Measurements from ENCODE around the gene FTCD.

The FTCD gene

DNA sequence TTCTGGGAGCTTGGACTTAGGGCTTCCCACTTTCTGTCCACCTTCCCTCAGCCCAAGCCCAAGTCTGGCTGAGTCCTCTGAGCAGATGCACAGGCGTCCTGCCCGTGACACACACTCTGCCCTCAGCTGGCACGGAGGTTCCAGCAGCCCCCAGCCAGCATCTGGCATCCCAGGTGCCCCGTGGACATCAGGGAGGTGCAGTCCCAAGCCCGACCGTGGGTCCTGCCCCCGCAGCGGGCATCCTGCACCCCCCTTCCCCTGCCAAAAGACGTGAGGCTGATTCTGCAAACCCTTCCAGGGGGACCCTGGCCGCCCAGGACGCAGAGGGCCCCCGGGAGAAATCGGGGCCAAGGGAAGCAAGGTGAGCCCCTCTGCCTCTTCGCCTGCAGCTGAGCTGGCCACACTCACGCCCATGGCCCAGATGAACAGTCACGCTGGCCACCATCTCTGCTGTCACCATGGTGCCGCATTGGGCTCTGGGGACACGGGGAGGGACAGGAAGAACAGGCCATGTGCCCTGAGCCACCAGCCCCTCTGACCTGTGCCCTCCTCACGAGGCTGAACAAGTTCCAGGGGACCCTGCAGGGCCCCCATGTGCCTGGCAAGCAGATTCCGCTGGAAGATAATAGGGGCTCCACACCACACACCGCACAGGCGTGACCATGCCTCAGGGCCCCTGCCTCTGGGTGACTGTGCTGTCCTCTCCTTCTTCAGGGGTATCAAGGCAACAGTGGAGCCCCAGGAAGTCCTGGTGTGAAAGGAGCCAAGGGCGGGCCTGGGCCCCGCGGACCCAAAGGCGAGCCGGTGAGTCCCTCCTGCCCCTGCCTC is 36.8 kb downstream of the FTCD start:
- H3K9me3 ChIP-seq (ENCODE audit: insufficient read depth, low read length, severe bottlenecking): peaks cover 5% of the 10 kb centered on the region
- DNase-seq: no peak
- H2AFZ ChIP-seq (ENCODE audit: low read depth, low read length): no peak overlapping the region
- no peak overlapping the region for H3K27ac ChIP-seq (ENCODE audit: low read length)
- H3K4me2 ChIP-seq (ENCODE audit: insufficient read depth, low read length): no peak overlapping the region
- no peaks in the 10 kb centered on the region for H3K4me1 ChIP-seq (ENCODE audit: insufficient read depth, low read length)
- H3K4me3 ChIP-seq (ENCODE audit: low read depth in 1 of 2, low read length in 2 of 2): no peak overlapping the region
- H3K27me3 ChIP-seq (ENCODE audit: insufficient read depth, low read length, poor library complexity): no peaks in the 10 kb centered on the region
- no peaks in the 10 kb centered on the region for H3K79me2 ChIP-seq (ENCODE audit: insufficient read depth, low read length)
- H4K20me1 ChIP-seq (ENCODE audit: insufficient read depth, low read length): no peaks in the 10 kb centered on the region
- TF ChIP-seq, protein P1, sequence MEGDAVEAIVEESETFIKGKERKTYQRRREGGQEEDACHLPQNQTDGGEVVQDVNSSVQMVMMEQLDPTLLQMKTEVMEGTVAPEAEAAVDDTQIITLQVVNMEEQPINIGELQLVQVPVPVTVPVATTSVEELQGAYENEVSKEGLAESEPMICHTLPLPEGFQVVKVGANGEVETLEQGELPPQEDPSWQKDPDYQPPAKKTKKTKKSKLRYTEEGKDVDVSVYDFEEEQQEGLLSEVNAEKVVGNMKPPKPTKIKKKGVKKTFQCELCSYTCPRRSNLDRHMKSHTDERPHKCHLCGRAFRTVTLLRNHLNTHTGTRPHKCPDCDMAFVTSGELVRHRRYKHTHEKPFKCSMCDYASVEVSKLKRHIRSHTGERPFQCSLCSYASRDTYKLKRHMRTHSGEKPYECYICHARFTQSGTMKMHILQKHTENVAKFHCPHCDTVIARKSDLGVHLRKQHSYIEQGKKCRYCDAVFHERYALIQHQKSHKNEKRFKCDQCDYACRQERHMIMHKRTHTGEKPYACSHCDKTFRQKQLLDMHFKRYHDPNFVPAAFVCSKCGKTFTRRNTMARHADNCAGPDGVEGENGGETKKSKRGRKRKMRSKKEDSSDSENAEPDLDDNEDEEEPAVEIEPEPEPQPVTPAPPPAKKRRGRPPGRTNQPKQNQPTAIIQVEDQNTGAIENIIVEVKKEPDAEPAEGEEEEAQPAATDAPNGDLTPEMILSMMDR (IDR thresholded peaks at IDR 0.05; ENCODE audit: borderline replicate concordance, extremely low read depth, low read length, poor library complexity, severe bottlenecking): no peak
- no peak for TF ChIP-seq EZH2 (IDR thresholded peaks at IDR 0.05; ENCODE audit: borderline replicate concordance, low read depth, low read length, severe bottlenecking)
- no peaks in the 10 kb centered on the region for H3K36me3 ChIP-seq (ENCODE audit: insufficient read depth, low read length)
- no peak overlapping the region for H3K9ac ChIP-seq (ENCODE audit: low read depth, low read length)
- ATAC-seq (ENCODE audit: insufficient read depth, low read depth): no peak

DNA sequence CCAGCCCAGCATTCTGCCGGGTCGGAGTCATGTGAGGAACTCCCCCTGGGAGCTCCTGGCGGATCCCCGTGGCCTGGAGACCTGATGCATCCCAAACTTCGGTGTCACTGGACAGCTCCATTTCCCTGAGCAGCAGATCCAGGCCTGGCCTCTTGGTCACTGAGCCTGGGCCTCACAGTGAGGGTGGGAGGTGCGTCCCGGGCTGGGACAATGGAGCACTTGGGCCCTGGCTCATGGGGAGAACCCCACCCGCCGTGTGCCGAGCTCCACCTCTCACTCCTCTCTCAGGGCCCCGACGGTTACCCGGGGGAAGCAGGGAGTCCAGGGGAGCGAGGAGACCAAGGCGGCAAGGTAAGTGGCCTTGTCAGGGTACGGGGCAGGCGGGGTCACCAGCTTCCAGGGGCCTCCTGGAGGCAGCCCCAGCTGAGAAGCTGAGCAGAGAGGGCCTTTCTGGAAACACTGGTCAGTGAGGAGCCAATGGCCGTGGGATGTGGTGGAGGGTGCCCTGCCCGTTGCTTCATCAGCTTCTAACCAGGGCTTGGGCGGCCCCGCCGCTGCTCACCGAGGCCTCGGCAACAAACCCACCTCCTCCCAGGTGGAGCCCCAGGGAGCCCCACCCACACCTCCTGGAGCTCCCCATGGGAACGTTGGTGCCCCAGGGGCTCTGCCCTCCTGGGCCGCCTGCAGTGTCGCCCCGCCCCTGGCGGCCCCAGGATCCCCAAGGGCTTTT is 37.6 kb downstream of the FTCD start:
- H3K9ac ChIP-seq (ENCODE audit: low read depth, low read length): no peak overlapping the region
- ATAC-seq (ENCODE audit: insufficient read depth, low read depth) (no peak), DNase-seq (no peak)
- H3K79me2 ChIP-seq (ENCODE audit: insufficient read depth, low read length): no peaks in the 10 kb centered on the region
- H3K4me3 ChIP-seq (ENCODE audit: low read depth in 1 of 2, low read length in 2 of 2): no peak overlapping the region
- no peaks in the 10 kb centered on the region for H3K4me1 ChIP-seq (ENCODE audit: insufficient read depth, low read length)
- no peaks in the 10 kb centered on the region for H3K27me3 ChIP-seq (ENCODE audit: insufficient read depth, low read length, poor library complexity)
- TF ChIP-seq, protein P1 (IDR thresholded peaks at IDR 0.05; ENCODE audit: borderline replicate concordance, extremely low read depth, low read length, poor library complexity, severe bottlenecking): no peak
- no peak for TF ChIP-seq EZH2 (IDR thresholded peaks at IDR 0.05; ENCODE audit: borderline replicate concordance, low read depth, low read length, severe bottlenecking)
- H3K36me3 ChIP-seq (ENCODE audit: insufficient read depth, low read length): no peaks in the 10 kb centered on the region
- no peak overlapping the region for H3K27ac ChIP-seq (ENCODE audit: low read length)
- H3K9me3 ChIP-seq (ENCODE audit: insufficient read depth, low read length, severe bottlenecking): peaks cover 5% of the 10 kb centered on the region
- H4K20me1 ChIP-seq (ENCODE audit: insufficient read depth, low read length): no peaks in the 10 kb centered on the region
- no peak overlapping the region for H3K4me2 ChIP-seq (ENCODE audit: insufficient read depth, low read length)
- no peak overlapping the region for H2AFZ ChIP-seq (ENCODE audit: low read depth, low read length)

DNA sequence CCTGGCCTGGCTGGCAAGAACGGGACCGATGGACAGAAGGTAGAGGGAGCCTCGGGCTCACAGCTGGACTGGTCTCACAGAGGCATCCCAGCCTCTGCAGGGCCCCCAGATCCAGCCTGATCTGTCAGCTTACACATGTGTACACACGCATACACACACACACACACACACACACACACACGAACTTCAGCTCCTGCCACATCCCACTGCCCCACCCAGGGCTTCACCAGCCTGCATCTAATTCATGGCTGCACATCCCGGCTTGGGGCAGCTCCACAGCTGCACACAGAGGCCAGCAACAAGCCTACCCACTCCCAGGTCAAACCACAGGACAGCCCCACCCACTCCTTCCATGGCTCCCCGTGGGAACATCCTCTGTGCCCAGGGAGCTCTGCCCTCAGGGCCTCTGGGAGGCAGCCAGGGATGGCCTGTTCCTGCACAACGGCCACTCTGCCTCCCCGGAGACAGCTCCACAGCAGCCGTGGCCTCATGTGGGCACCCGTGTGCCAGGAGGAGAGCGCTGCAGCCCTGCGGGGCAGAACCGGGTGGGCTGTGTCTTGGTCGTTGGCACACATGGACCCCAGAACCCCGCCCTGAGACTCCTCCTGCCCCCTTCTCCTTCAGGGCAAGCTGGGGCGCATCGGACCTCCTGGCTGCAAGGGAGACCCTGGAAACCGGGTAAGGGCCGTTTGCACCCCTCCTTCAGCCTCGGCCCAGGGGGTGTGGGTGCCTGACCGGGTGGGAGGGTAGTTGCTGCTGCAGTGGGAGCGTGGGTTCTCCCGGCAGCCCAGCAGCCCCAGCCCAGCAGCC is 38.4 kb downstream of the FTCD start:
- Histone ChIP-seq H3K4me1 (ENCODE audit: insufficient read depth, low read length) (no peaks in the 10 kb centered on the region), H3K9ac (ENCODE audit: low read depth, low read length) (no peak overlapping the region), H3K27ac (ENCODE audit: low read length) (no peak overlapping the region), H3K27me3 (ENCODE audit: insufficient read depth, low read length, poor library complexity) (no peaks in the 10 kb centered on the region), H3K9me3 (ENCODE audit: insufficient read depth, low read length, severe bottlenecking) (peaks cover 5% of the 10 kb centered on the region), H3K79me2 (ENCODE audit: insufficient read depth, low read length) (no peaks in the 10 kb centered on the region), H3K36me3 (ENCODE audit: insufficient read depth, low read length) (no peaks in the 10 kb centered on the region), H3K4me3 (ENCODE audit: low read depth in 1 of 2, low read length in 2 of 2) (no peak overlapping the region), H2AFZ (ENCODE audit: low read depth, low read length) (no peak overlapping the region), H4K20me1 (ENCODE audit: insufficient read depth, low read length) (no peaks in the 10 kb centered on the region), H3K4me2 (ENCODE audit: insufficient read depth, low read length) (no peak overlapping the region)
- DNase-seq: no peak
- TF ChIP-seq, protein P1 (IDR thresholded peaks at IDR 0.05; ENCODE audit: borderline replicate concordance, extremely low read depth, low read length, poor library complexity, severe bottlenecking): no peak
- TF ChIP-seq EZH2 (IDR thresholded peaks at IDR 0.05; ENCODE audit: borderline replicate concordance, low read depth, low read length, severe bottlenecking): no peak
- no peak for ATAC-seq (ENCODE audit: insufficient read depth, low read depth)

Data from DND-41 (cell line).